HL-60 (cell line): ENCODE measurements around the gene ADAMTSL3.

Source experiments
- CTCF ChIP-seq: IDR thresholded peaks from one replicate; pipeline ENCODE4 v1.5.1; 2011; ENCODE audit warnings: low read length, control low read depth, inconsistent platforms; ENCODE audit not compliant: insufficient read depth
- POLR2AphosphoS5 ChIP-seq: IDR thresholded peaks from 2 replicates; pipeline ENCODE4 v1.6.1; 2012; ENCODE audit warnings: low read depth
- SPI1 ChIP-seq: IDR thresholded peaks from 2 replicates; pipeline ENCODE4 v1.6.1; 2012; ENCODE audit warnings: low read depth, mild to moderate bottlenecking, borderline replicate concordance

GRCh38 chr15:83695901-83696425 is 42.0 kb downstream of the ADAMTSL3 start:
- no peak for TF ChIP-seq CTCF
- no peak for TF ChIP-seq POLR2AphosphoS5
- no peak for TF ChIP-seq SPI1
